ENCODE data around the gene DHRSX. TPM values are rescaled to one million over a fixed set of nuclear protein-coding genes. Genes with fewer than 3 reads are reported as not detected.

DHRSX gene
- total and polyA plus RNA-seq, 2 of the 13 experiments (the other 11 are each of a cell fraction or from before 2014, with no cell fraction given) = 15.5 to 24.3 TPM

- H3K79me2 ChIP-seq (ENCODE audit: insufficient read depth, low read length) = no peaks in the 10 kb centered on the region
- no peaks in the 10 kb centered on the region; a peak in 2 of 5 replicates for H3K36me3 ChIP-seq (replicated peaks in 1 of 2; ENCODE audit: control insufficient read depth in 1 of 2, insufficient read depth in 2 of 2, low read length in 2 of 2)
- TF ChIP-seq KAT2B (IDR thresholded peaks at IDR 0.05; ENCODE audit: borderline replicate concordance, low read depth, low read length) = no peak
- no peak for TF ChIP-seq HINFP (CRISPR knock-in tag; IDR thresholded peaks at IDR 0.05; ENCODE audit: low read depth)
- no peak for TF ChIP-seq ZNF580 (CRISPR knock-in tag; IDR thresholded peaks at IDR 0.05; ENCODE audit: borderline replicate concordance, low read depth)
- TF ChIP-seq ZNF124 (CRISPR knock-in tag; IDR thresholded peaks at IDR 0.05) = no peak
- TF ChIP-seq STAG1 (CRISPR knock-in tag; IDR thresholded peaks at IDR 0.05) = no peak
- TF ChIP-seq HNF4G (IDR thresholded peaks at IDR 0.05; ENCODE audit: borderline replicate concordance, low read depth, low read length) = no peak
- no peak for TF ChIP-seq HNF4G (CRISPR knock-in tag; IDR thresholded peaks at IDR 0.05; ENCODE audit: borderline replicate concordance, low read depth)
- TF ChIP-seq ZNF790 (CRISPR knock-in tag; IDR thresholded peaks at IDR 0.05; ENCODE audit: borderline replicate concordance) = no peak
- TF ChIP-seq ZNF83 (CRISPR knock-in tag; IDR thresholded peaks at IDR 0.05; ENCODE audit: borderline replicate concordance) = no peak
- no peak for TF ChIP-seq HOMEZ (CRISPR knock-in tag; IDR thresholded peaks at IDR 0.05; ENCODE audit: low read depth)
- no peak for TF ChIP-seq ZMYM2 (CRISPR knock-in tag; IDR thresholded peaks at IDR 0.05)
- TF ChIP-seq PITX1 (CRISPR knock-in tag; IDR thresholded peaks at IDR 0.05) = no peak
- TF ChIP-seq ZC3H4 (CRISPR knock-in tag; IDR thresholded peaks at IDR 0.05; ENCODE audit: borderline replicate concordance) = no peak
- H3K27ac ChIP-seq (ENCODE audit: extremely low read length, insufficient read depth, low read length) = no peak overlapping the region
- no peak for DNase-seq (ENCODE audit: low spot score)
- intact Hi-C loops (cut with micrococcal nuclease; ENCODE audit: unreplicated experiment) = no loop called here
- WGBS (ENCODE audit: low lambda C conversion rate) = 93% methylated on average over 11 of the region's 12 CpGs
- H3K27me3 ChIP-seq (ENCODE audit: control insufficient read depth in 1 of 2, insufficient read depth in 2 of 2, low read length in 2 of 2) = no peaks in the 10 kb centered on the region
- in situ Hi-C loops (cut with HindIII; ENCODE audit: extremely low pct_ligation_motif_present, low pct_unique_long_range_greater_than_20kb) = no loop called here
- H3K4me3 ChIP-seq (replicated peaks in 1 of 3; ENCODE audit: insufficient read depth in 1 of 3, low read depth in 2 of 3, low read length in 3 of 3) = no peak overlapping the region
- FAIRE-seq = no peak
- POLR2A ChIA-PET = no interaction called here
- H3K4me2 ChIP-seq (ENCODE audit: low read depth, low read length) = no peak overlapping the region
- CTCF ChIA-PET (ENCODE audit: low intra/inter-chr PET ratio, low total read pairs) = no interaction called here
- H3K9me3 ChIP-seq (ENCODE audit: low read length) = no peaks in the 10 kb centered on the region
- no peaks in the 10 kb centered on the region for H3K4me1 ChIP-seq (ENCODE audit: insufficient read depth, low read length)
- H4K20me1 ChIP-seq (ENCODE audit: insufficient read depth, low read length) = no peaks in the 10 kb centered on the region
- H2AFZ ChIP-seq (ENCODE audit: low read length) = no peak overlapping the region
- no peak for ATAC-seq
- H3K9ac ChIP-seq (ENCODE audit: insufficient read depth, low read depth, low read length) = no peak overlapping the region
- no TSS peak for BruUV-seq (replicated peaks)
Measured at GRCh38 chrX:2243913-2244460, 256.8 kb downstream of the DHRSX start.

All from HepG2 (cell line).